LNCaP clone FGC (cell line): ENCODE measurements around the gene PDE3B.
"Not testable (repeated sequence)": the region's sequence is repeated elsewhere in the genome, so short reads cannot be mapped to it uniquely, and the experiment has no call there.

Experiments
- DNase-seq: peaks from one replicate; pipeline ENCODE4 v3.0.0-alpha.2; 2011; ENCODE audit warnings: low read depth
- H3K4me3 ChIP-seq: 2 replicates; pipeline ENCODE4 v1.5.1; 2011; ENCODE audit warnings: mild to moderate bottlenecking, low read depth, low read length, control low read depth
- CTCF ChIP-seq: IDR thresholded peaks from 2 replicates; pipeline ENCODE4 v1.5.1; 2012; ENCODE audit warnings: mild to moderate bottlenecking; ENCODE audit not compliant: control insufficient read depth, insufficient read depth; ENCODE audit errors: extremely low read depth

Gene PDE3B

GRCh38 chr11:14677146-14677545 is 33.5 kb downstream of the PDE3B start:
- no peak for DNase-seq
- TF ChIP-seq CTCF = no peak
- no peak overlapping the region for H3K4me3 ChIP-seq

- H3K4me3 ChIP-seq = no peak overlapping the region
- no peak for TF ChIP-seq CTCF
- no peak for DNase-seq
Observed at GRCh38 chr11:14678350-14678749, 34.7 kb downstream of the PDE3B start.

- no peak for DNase-seq
- H3K4me3 ChIP-seq = no peak overlapping the region
- TF ChIP-seq CTCF = no peak
Observed at GRCh38 chr11:14679662-14680061, 36.1 kb downstream of the PDE3B start.

- DNase-seq, H3K4me3 ChIP-seq: not testable (repeated sequence)
Observed at GRCh38 chr11:14684234-14684915, 40.8 kb downstream of the PDE3B start.

- peak; percentile 41 for DNase-seq
- TF ChIP-seq CTCF = no peak
Observed at GRCh38 chr11:14687456-14687855, 43.9 kb downstream of the PDE3B start.

GRCh38 chr11:14687943-14688627 is 44.5 kb downstream of the PDE3B start:
- no peak for TF ChIP-seq CTCF
- peak overlapping the region; percentile 25; the same call in 1 of the 2 replicates for H3K4me3 ChIP-seq
- DNase-seq = peak; percentile 91

More at GRCh38 chr11:14687456-14687855, 43.9 kb downstream of the PDE3B start:
- H3K4me3 ChIP-seq = no peak overlapping the region

- DNase-seq, H3K4me3 ChIP-seq: not testable (repeated sequence)
Observed at GRCh38 chr11:14695656-14696055, 52.1 kb downstream of the PDE3B start.

- no peak for TF ChIP-seq CTCF
- no peak overlapping the region for H3K4me3 ChIP-seq
- DNase-seq = no peak
Observed at GRCh38 chr11:14698771-14699170, 55.2 kb downstream of the PDE3B start.
